Lower leg skin (tissue), 4 donors: ENCODE results near the gene MSRB3. TPM values are rescaled to one million over a fixed set of nuclear protein-coding genes. Genes with fewer than 3 reads are reported as not detected.

Source experiments
- DNase-seq, 2 donors: peaks; one replicate each; pipeline ENCODE4 v3.0.0-alpha.2; 2019; ENCODE audit warnings: low spot score in 2 of 2
- H3K4me3 ChIP-seq: fragments of 200-600 bp; sonication (generic); 2 replicates; pipeline ENCODE4 v1.5.1; 2017; ENCODE audit warnings: mild to moderate bottlenecking, low read depth; ENCODE audit not compliant: poor library complexity, severe bottlenecking
- POLR2A ChIP-seq, 2 donors: fragments of 450-650 bp; IDR thresholded peaks; one replicate each; pipeline ENCODE4 v1.6.1; 2016 to 2017; ENCODE audit warnings: antibody characterized with exemption in 2 of 2, mild to moderate bottlenecking in 1 of 2, moderate library complexity in 1 of 2
- WGBS, 2 donors: methylation state at CpG; one replicate each; pipeline ENCODE4 v1.1.5; 2018; 5-methylcytosine and 5-hydroxymethylcytosine counted together
- intact Hi-C: fragments of 100-400 bp; cut with DNase I; formaldehyde crosslinking; loops from one replicate; pipeline ENCODE4 v1.15.0; 2023; ENCODE audit warnings: low total_unique reads
- total RNA-seq, 4 donors: library from RNA; depleted of rRNA; stranded (reverse); fragments of >200 nt; gene quantifications; one replicate each; pipeline ENCODE4 v1.1.0, GENCODE V29; 2016
- TF ChIP-seq, protein P1 (sequence below), 3 donors: fragments of 450-650 bp; IDR thresholded peaks; one replicate each; pipeline ENCODE4 v1.5.1; 2016; ENCODE audit warnings: antibody characterized with exemption in 3 of 3, mild to moderate bottlenecking in 3 of 3, moderate library complexity in 2 of 3

MSRB3 gene
- total RNA-seq, 4 donors from 2014 or later: 6.1 to 16.6 (median 7.9) TPM

- no peak for DNase-seq
- H3K4me3 ChIP-seq: no peak overlapping the region
- 97 to 100% methylated on average over 2 of the region's 2 CpGs for WGBS, 2 donors
- TF ChIP-seq, protein P1, sequence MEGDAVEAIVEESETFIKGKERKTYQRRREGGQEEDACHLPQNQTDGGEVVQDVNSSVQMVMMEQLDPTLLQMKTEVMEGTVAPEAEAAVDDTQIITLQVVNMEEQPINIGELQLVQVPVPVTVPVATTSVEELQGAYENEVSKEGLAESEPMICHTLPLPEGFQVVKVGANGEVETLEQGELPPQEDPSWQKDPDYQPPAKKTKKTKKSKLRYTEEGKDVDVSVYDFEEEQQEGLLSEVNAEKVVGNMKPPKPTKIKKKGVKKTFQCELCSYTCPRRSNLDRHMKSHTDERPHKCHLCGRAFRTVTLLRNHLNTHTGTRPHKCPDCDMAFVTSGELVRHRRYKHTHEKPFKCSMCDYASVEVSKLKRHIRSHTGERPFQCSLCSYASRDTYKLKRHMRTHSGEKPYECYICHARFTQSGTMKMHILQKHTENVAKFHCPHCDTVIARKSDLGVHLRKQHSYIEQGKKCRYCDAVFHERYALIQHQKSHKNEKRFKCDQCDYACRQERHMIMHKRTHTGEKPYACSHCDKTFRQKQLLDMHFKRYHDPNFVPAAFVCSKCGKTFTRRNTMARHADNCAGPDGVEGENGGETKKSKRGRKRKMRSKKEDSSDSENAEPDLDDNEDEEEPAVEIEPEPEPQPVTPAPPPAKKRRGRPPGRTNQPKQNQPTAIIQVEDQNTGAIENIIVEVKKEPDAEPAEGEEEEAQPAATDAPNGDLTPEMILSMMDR (IDR thresholded peaks at IDR 0.05): no peak
- no peak for TF ChIP-seq POLR2A (IDR thresholded peaks at IDR 0.05)
- intact Hi-C loops: no loop called here
Measured at GRCh38 chr12:65292241-65292640, 13.8 kb downstream of the MSRB3 start.

DNA sequence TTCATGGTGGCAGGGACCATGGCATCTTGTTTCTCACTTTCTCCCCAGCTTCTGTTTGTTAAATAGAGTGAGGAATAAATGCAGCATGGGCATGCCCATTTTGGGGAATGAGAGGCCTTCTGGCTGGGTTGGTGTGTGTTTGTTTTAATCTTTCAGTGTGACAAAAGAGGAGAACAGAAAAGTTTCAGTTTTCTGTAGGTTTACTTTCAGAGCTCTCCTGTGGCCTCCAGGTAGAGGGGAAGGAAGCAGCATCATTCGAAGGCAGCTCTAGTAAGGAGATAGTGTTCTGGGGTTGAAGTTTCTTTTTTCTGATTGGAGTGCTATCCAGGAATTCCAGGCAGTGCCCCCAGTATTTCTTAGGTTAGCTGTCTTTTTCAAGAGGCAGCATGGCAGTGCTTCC, 15.3 kb downstream of the MSRB3 start:
- TF ChIP-seq POLR2A (IDR thresholded peaks at IDR 0.05): no peak
- TF ChIP-seq, protein P1 (IDR thresholded peaks at IDR 0.05): no peak
- intact Hi-C loops: no loop called here
- 96% methylated on average over 1 of the region's 1 CpG for WGBS, 2 donors
- no peak overlapping the region for H3K4me3 ChIP-seq
- no peak for DNase-seq

DNA sequence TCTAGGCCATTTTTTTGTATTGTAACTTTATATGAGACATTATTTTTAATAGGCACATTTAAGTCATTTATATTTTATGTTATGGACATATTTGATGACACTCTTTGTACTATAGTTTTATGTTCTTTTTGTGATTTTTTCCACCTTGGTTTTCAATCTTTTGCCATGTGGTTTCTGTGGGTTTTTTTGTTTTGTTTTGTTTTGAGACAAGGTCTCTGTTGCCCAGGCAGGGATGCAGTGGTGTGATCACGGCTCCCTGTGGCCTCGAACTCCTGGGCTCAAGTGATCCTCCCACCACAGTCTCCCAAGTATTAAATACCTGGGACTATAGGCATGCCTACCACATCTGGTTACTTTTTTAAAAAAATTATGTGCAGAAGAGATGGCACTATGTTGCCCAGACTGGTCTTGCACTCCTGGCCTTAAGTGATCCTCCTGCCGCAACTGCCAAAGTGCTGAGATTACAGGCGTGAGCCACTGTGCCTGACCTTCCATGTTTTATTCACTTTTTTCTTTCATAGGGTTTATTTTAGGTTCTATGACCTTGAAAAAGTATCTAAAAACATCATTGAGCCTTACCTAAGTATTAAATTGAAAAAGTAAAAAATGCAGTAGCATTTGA, 16.3 kb downstream of the MSRB3 start:
- 81 to 85% methylated on average over 4 of the region's 4 CpGs for WGBS, 2 donors
- TF ChIP-seq POLR2A (IDR thresholded peaks at IDR 0.05): no peak
- TF ChIP-seq, protein P1 (IDR thresholded peaks at IDR 0.05): no peak

DNA sequence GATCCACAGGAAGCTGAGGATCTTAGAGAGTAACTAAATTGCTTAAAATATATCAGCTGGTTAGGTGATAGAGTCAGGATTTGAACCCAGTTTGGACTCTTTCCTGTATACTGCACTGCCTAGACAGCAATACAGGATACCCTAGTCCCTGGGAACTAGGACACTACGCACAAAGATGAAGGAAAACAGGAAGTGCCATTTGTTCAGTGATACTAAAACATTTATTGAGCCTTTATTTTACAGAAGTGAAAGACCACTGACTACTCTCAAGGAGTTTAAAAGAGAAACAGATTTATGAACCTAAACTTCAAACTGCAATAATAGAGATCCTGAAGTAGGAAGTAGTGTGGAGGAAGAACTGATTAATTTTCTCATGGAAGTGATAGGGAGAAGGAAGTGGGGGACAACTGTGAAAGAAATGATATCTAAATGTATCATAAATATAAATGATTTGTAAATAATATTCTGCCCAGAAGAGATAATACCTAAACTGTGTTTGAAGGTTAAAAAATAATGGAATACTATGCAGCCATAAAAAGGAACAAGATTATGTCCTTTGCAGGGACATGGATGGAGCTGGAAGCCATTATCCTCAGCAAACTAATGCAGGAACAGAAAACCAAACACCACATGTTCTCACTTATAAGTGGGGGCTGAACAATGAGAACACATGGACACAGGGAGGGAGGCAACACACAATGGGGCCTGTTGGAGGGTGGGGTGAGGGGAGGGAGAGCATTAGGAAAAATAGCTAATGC, 18.2 kb downstream of the MSRB3 start:
- intact Hi-C loops: no loop called here
- 72 to 74% methylated on average over 1 of the region's 1 CpG for WGBS, 2 donors
- no peak overlapping the region for H3K4me3 ChIP-seq
- DNase-seq: no peak
- TF ChIP-seq, protein P1 (IDR thresholded peaks at IDR 0.05): no peak
- TF ChIP-seq POLR2A (IDR thresholded peaks at IDR 0.05): no peak

More for the DNA sequence above, 16.3 kb downstream of the MSRB3 start:
- no peak overlapping the region for H3K4me3 ChIP-seq
- intact Hi-C loops: no loop called here
- no peak for DNase-seq

- TF ChIP-seq POLR2A (IDR thresholded peaks at IDR 0.05): no peak
- TF ChIP-seq, protein P1 (IDR thresholded peaks at IDR 0.05): no peak
- no peak for DNase-seq
- H3K4me3 ChIP-seq: no peak overlapping the region
- WGBS, 2 donors: 62 to 67% methylated on average over 2 of the region's 2 CpGs
- intact Hi-C loops: no loop called here
Measured at GRCh38 chr12:65300097-65300496, 21.6 kb downstream of the MSRB3 start.
